GM21447 (cell line): Measurements from ENCODE around the gene PRRG3.
"Not testable (repeated sequence)": the region's sequence is repeated elsewhere in the genome, so short reads cannot be mapped to it uniquely, and the experiment has no call there.

Experiments
- ATAC-seq: cut with Tn5 transposase; IDR thresholded peaks from one replicate; pipeline ENCODE4 v1.9.1; 2021; ENCODE audit not compliant: unreplicated experiment

The PRRG3 gene

GRCh38 chrX:151694661-151695582 is at the start of gene PRRG3:
PRRG3 (plus strand) TSS chrX:151695458; CDS start chrX:151698815, 3,357 bp downstream.
- no peak for ATAC-seq

GRCh38 chrX:151675121-151675746 is 20.0 kb upstream of the PRRG3 start:
- ATAC-seq = no peak

GRCh38 chrX:151676196-151676595 is 19.1 kb upstream of the PRRG3 start:
- ATAC-seq = no peak

GRCh38 chrX:151679798-151680402 is 15.4 kb upstream of the PRRG3 start:
- no peak for ATAC-seq

GRCh38 chrX:151680805-151681204 is 14.5 kb upstream of the PRRG3 start:
- ATAC-seq = peak; percentile 76

- ATAC-seq = no peak
Observed at GRCh38 chrX:151687635-151688034, 7.6 kb upstream of the PRRG3 start.

- ATAC-seq = no peak
Observed at GRCh38 chrX:151688695-151689094, 6.6 kb upstream of the PRRG3 start.

- no peak for ATAC-seq
Observed at GRCh38 chrX:151692825-151693224, 2.4 kb upstream of the PRRG3 start.

- no peak for ATAC-seq
Observed at GRCh38 chrX:151694121-151694520, 1.1 kb upstream of the PRRG3 start.

GRCh38 chrX:151695583-151696340 is 504 bp downstream of the PRRG3 start:
- ATAC-seq = no peak

- not testable (repeated sequence) for ATAC-seq
Observed at GRCh38 chrX:151697082-151697481, 1.8 kb downstream of the PRRG3 start.

- ATAC-seq = no peak
Observed at GRCh38 chrX:151697522-151697921, 2.3 kb downstream of the PRRG3 start.

- no peak for ATAC-seq
Observed at GRCh38 chrX:151698485-151698884, 3.2 kb downstream of the PRRG3 start.

GRCh38 chrX:151699746-151700145 is 4.5 kb downstream of the PRRG3 start:
- ATAC-seq = no peak

GRCh38 chrX:151700581-151700980 is 5.3 kb downstream of the PRRG3 start:
- no peak for ATAC-seq

- no peak for ATAC-seq
Observed at GRCh38 chrX:151701071-151701470, 5.8 kb downstream of the PRRG3 start.

GRCh38 chrX:151701531-151701930 is 6.3 kb downstream of the PRRG3 start:
- no peak for ATAC-seq

- no peak for ATAC-seq
Observed at GRCh38 chrX:151702026-151702714, 6.9 kb downstream of the PRRG3 start.

GRCh38 chrX:151702741-151703340 is 7.6 kb downstream of the PRRG3 start:
- ATAC-seq = no peak

- ATAC-seq = no peak
Observed at GRCh38 chrX:151703487-151703886, 8.2 kb downstream of the PRRG3 start.
